Mesenchymal stem cell (in vitro differentiated cells and primary cell): ENCODE data around the gene PLPP4.

Experiments used
- DNase-seq: peaks from one replicate; pipeline ENCODE4 v3.0.0-alpha.2; 2013
- H2AFZ ChIP-seq: one replicate; pipeline ENCODE4 v1.6.1; 2013; ENCODE audit warnings: low read depth, mild to moderate bottlenecking, control low read depth, inconsistent platforms, low read length, moderate library complexity
- H2AK5ac ChIP-seq: 2 replicates; pipeline ENCODE4 v1.6.1; 2013; ENCODE audit warnings: low read length, moderate library complexity, mild to moderate bottlenecking, inconsistent platforms; ENCODE audit not compliant: severe bottlenecking
- H2BK120ac ChIP-seq: one replicate; pipeline ENCODE4 v1.6.1; 2013; ENCODE audit warnings: low read depth, mild to moderate bottlenecking, inconsistent platforms, low read length, moderate library complexity
- H2BK12ac ChIP-seq, 2 experiments: one replicate each; pipeline ENCODE4 v1.6.1; 2013; ENCODE audit warnings: inconsistent platforms in 2 of 2, low read length in 2 of 2, mild to moderate bottlenecking in 2 of 2, moderate library complexity in 2 of 2, control low read depth in 1 of 2
- H2BK15ac ChIP-seq: one replicate; pipeline ENCODE4 v1.6.1; 2013; ENCODE audit warnings: mild to moderate bottlenecking, low read depth, inconsistent platforms; ENCODE audit not compliant: poor library complexity, severe bottlenecking
- H2BK5ac ChIP-seq: 2 replicates; pipeline ENCODE4 v1.6.1; 2013; ENCODE audit warnings: low read depth, mild to moderate bottlenecking, low read length, control low read depth, inconsistent platforms; ENCODE audit not compliant: poor library complexity, severe bottlenecking
- H3K14ac ChIP-seq, 2 experiments: one replicate each; pipeline ENCODE4 v1.6.1; 2013; ENCODE audit warnings: inconsistent platforms in 2 of 2, low read length in 2 of 2, control low read depth in 1 of 2, mild to moderate bottlenecking in 1 of 2, moderate library complexity in 1 of 2
- H3K18ac ChIP-seq, 2 experiments: one replicate each; pipeline ENCODE4 v1.6.1; 2013; ENCODE audit warnings: inconsistent platforms in 2 of 2, low read length in 2 of 2, control low read depth in 1 of 2, low read depth in 1 of 2, mild to moderate bottlenecking in 1 of 2
- H3K23ac ChIP-seq, 2 experiments: one replicate each; pipeline ENCODE4 v1.6.1; 2013; ENCODE audit warnings: inconsistent platforms in 2 of 2, low read length in 2 of 2, mild to moderate bottlenecking in 2 of 2, moderate library complexity in 2 of 2, control low read depth in 1 of 2
- H3K27ac ChIP-seq: 2 replicates; pipeline ENCODE4 v1.5.1; 2013; ENCODE audit warnings: mild to moderate bottlenecking, moderate library complexity, low read length, control low read depth, inconsistent platforms; ENCODE audit not compliant: poor library complexity, severe bottlenecking
- H3K27me3 ChIP-seq, 2 experiments: 2 replicates each; pipeline versions ENCODE4 v1.6.1 to v1.7.0; 2013; ENCODE audit warnings: low read length in 2 of 2, mild to moderate bottlenecking in 2 of 2, moderate library complexity in 2 of 2, control low read depth in 1 of 2, inconsistent platforms in 1 of 2; ENCODE audit not compliant: control insufficient read depth in 1 of 2, insufficient read depth in 1 of 2
- H3K36me3 ChIP-seq, 2 experiments: 2 replicates each; pipeline versions ENCODE4 v1.6.1 to v1.7.0; 2013; ENCODE audit warnings: low read length in 2 of 2, control low read depth in 1 of 2, inconsistent platforms in 1 of 2, low read depth in 1 of 2, mild to moderate bottlenecking in 1 of 2; ENCODE audit not compliant: insufficient read depth in 2 of 2, control insufficient read depth in 1 of 2
- H3K4ac ChIP-seq, 2 experiments: one replicate each; pipeline ENCODE4 v1.6.1; 2013; ENCODE audit warnings: inconsistent platforms in 2 of 2, low read length in 2 of 2, mild to moderate bottlenecking in 2 of 2, moderate library complexity in 2 of 2, control low read depth in 1 of 2, low read depth in 1 of 2
- H3K4me1 ChIP-seq: 2 replicates; pipeline ENCODE4 v1.6.1; 2013; ENCODE audit warnings: low read depth, low read length, control low read depth; ENCODE audit not compliant: control insufficient read depth, insufficient read depth
- H3K4me2 ChIP-seq: 2 replicates; pipeline ENCODE4 v1.6.1; 2013; ENCODE audit warnings: low read length, mild to moderate bottlenecking, inconsistent platforms; ENCODE audit not compliant: poor library complexity, severe bottlenecking
- H3K4me3 ChIP-seq, 2 experiments: 2 replicates each; pipeline versions ENCODE4 v1.5.1 to v1.7.0; 2013; ENCODE audit warnings: low read length in 2 of 2, mild to moderate bottlenecking in 2 of 2, control low read depth in 1 of 2, low read depth in 1 of 2; ENCODE audit not compliant: insufficient read depth in 1 of 2
- H3K79me1 ChIP-seq: replicated peaks from 2 replicates; pipeline ENCODE4 v1.6.1; 2013; ENCODE audit warnings: mild to moderate bottlenecking, control low read depth, low read length, inconsistent platforms; ENCODE audit not compliant: poor library complexity, severe bottlenecking
- H3K9ac ChIP-seq: 2 replicates; pipeline ENCODE4 v1.7.0; 2013; ENCODE audit warnings: mild to moderate bottlenecking, low read length, moderate library complexity
- H3K9me3 ChIP-seq: 2 replicates; pipeline ENCODE4 v1.7.0; 2013; ENCODE audit warnings: mild to moderate bottlenecking, low read length; ENCODE audit not compliant: control insufficient read depth
- H4K8ac ChIP-seq: one replicate; pipeline ENCODE4 v1.6.1; 2013; ENCODE audit warnings: inconsistent platforms, mild to moderate bottlenecking, low read length, moderate library complexity
- H4K91ac ChIP-seq: one replicate; pipeline ENCODE4 v1.6.1; 2013; ENCODE audit warnings: mild to moderate bottlenecking, low read length, inconsistent platforms
- WGBS: methylation state at CpG from one replicate; pipeline ENCODE4 v1.1.7; 2013; ENCODE audit warnings: mixed read lengths; 5-methylcytosine and 5-hydroxymethylcytosine counted together

Gene PLPP4

DNA sequence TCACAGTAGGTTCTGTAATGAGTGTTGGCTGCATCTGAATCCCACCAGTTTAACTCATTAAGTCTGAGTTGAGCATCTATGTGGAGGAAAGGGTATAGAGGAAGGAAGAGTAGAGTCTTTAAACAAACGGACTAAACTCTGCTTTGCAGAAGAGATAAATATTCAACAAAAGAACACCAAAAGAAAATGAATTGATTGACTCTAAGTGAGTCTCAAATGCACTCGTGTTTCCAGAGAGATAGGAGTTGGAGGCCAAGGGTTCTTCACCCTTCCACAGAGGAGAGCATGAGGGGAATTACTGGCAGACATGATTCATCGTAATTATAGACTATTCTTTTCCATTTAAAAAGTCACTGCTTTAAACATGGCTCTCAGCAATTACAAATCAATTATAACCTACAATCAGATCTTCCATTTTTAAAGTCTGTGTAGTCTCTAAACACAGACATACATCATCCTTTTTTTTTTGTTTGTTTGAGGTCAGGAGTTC, 56.3 kb downstream of the PLPP4 start:
- Histone ChIP-seq H3K9me3 (peaks cover 4% of the 10 kb centered on the region), H3K27ac (no peak overlapping the region), H2AK5ac (no peak overlapping the region), H2BK5ac (no peak overlapping the region), H2BK15ac (no peak overlapping the region), H3K4ac (no peak overlapping the region), H3K4me2 (no peak overlapping the region), H3K9ac (no peak overlapping the region), H2BK12ac (no peak overlapping the region), H3K27me3 (no peaks in the 10 kb centered on the region), H3K23ac (no peak overlapping the region), H3K4me1 (no peaks in the 10 kb centered on the region), H2AFZ (no peak overlapping the region), H3K18ac (no peak overlapping the region), H3K14ac (no peak overlapping the region), H3K4me3 (no peak overlapping the region), H4K91ac (no peak overlapping the region), H3K36me3 (no peaks in the 10 kb centered on the region), H3K79me1 (no peaks in the 10 kb centered on the region), H4K8ac (no peak overlapping the region), H2BK120ac (no peak overlapping the region)
- WGBS: no CpG with 5 or more reads among the region's 3 CpGs
- DNase-seq: no peak

DNA sequence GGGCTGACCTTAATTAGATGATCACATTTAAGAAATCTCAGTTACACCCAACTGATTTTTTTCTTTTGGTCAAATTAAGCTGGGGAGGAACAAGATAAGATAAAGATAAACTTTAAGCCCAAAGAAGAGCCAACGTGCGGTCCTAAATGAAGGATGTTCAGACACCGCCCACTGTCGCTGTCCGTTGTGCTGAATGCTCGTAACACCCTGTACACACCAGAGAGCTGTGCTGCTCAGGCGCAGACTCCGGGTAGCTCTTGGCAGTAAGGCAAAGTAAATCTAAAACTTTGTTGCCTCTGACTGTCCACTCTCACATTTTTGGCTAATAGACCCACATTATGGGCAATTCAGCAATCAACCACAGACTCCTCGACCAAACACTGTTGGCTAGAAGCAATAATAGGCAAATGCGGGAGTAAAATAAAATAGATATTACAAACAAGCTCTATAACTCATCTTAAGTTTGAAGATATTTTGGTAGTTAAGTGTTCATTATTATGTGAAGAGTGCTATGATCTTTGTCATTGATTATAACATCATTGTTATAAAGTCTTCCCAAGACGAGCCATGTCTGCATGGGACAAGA, 57.1 kb downstream of the PLPP4 start:
- Histone ChIP-seq H3K9me3 (peaks cover 4% of the 10 kb centered on the region), H2BK15ac (no peak overlapping the region), H2BK120ac (no peak overlapping the region), H2BK5ac (no peak overlapping the region), H3K14ac (no peak overlapping the region), H4K8ac (no peak overlapping the region), H3K9ac (no peak overlapping the region), H3K27ac (no peak overlapping the region), H3K18ac (no peak overlapping the region), H3K4me2 (no peak overlapping the region), H3K36me3 (no peaks in the 10 kb centered on the region), H3K4me3 (no peak overlapping the region), H3K4ac (no peak overlapping the region), H3K4me1 (no peaks in the 10 kb centered on the region), H2AFZ (no peak overlapping the region), H3K23ac (no peak overlapping the region), H3K79me1 (no peaks in the 10 kb centered on the region), H2BK12ac (no peak overlapping the region), H2AK5ac (no peak overlapping the region), H3K27me3 (no peaks in the 10 kb centered on the region), H4K91ac (no peak overlapping the region)
- DNase-seq: peak; percentile 22
- WGBS: 38% methylated on average over 9 of the region's 11 CpGs

DNA sequence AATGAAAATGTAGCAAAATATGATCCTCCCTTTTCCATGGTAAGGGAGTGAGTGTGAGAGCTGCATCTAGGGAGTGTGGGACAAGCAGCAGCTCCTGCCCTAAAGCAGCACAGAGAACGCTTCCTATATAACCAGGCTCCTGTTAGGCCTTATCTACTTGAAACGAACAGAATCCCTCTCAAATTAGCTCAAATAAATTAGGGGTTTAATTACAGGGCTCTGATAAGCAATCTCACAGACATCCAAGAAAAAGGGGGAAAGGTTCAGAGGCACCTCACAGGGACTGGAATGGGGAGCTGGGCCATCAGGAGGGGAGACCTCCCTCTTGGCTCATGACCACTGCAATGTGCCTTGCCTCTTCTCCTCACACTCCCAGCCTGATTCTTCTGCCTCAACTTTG, 57.9 kb downstream of the PLPP4 start:
- Histone ChIP-seq H2BK12ac (no peak overlapping the region), H3K4me1 (no peaks in the 10 kb centered on the region), H3K9me3 (peaks cover 4% of the 10 kb centered on the region), H2AFZ (no peak overlapping the region), H3K4ac (no peak overlapping the region), H2BK120ac (no peak overlapping the region), H2BK5ac (no peak overlapping the region), H3K4me2 (no peak overlapping the region), H3K36me3 (no peaks in the 10 kb centered on the region), H3K27ac (no peak overlapping the region), H2AK5ac (no peak overlapping the region), H3K9ac (no peak overlapping the region), H2BK15ac (no peak overlapping the region), H3K27me3 (no peaks in the 10 kb centered on the region), H3K18ac (no peak overlapping the region), H4K91ac (no peak overlapping the region), H3K79me1 (no peaks in the 10 kb centered on the region), H4K8ac (no peak overlapping the region), H3K23ac (no peak overlapping the region), H3K14ac (no peak overlapping the region), H3K4me3 (no peak overlapping the region)
- no CpG with 5 or more reads among the region's 2 CpGs for WGBS
- no peak for DNase-seq

DNA sequence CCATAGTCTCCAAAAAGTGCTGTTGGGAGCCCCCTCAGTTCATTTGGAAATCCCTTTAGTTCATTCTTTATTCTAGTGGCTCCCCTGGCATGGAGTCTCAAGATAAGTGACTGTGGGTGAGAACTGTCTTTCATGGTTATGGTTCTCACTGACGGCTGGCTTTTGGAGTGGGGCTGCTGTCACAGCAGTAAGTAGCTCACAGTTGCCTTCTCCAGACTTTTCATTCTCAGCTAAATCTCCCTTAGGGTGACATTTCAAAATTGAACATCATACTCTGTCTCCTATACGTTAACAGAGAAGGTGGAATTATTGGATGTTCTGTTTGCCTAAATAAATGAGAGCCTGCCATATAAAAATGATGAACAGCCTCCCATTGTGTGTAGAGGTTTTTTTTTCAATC, 58.7 kb downstream of the PLPP4 start:
- no peak overlapping the region for H2BK5ac ChIP-seq
- H2BK15ac ChIP-seq: no peak overlapping the region
- no peak overlapping the region for H2BK120ac ChIP-seq
- WGBS: 60% methylated on average over 1 of the region's 2 CpGs
- no peak overlapping the region for H3K14ac ChIP-seq
- H3K23ac ChIP-seq: no peak overlapping the region
- H3K4ac ChIP-seq: no peak overlapping the region
- H3K18ac ChIP-seq: no peak overlapping the region
- no peak overlapping the region for H3K9ac ChIP-seq
- H3K4me3 ChIP-seq: no peak overlapping the region
- H3K4me1 ChIP-seq: no peaks in the 10 kb centered on the region
- H2AFZ ChIP-seq: no peak overlapping the region
- H3K4me2 ChIP-seq: no peak overlapping the region
- no peaks in the 10 kb centered on the region for H3K27me3 ChIP-seq
- DNase-seq: no peak
- H3K9me3 ChIP-seq: peaks cover 3% of the 10 kb centered on the region
- no peaks in the 10 kb centered on the region for H3K36me3 ChIP-seq
- H2AK5ac ChIP-seq: no peak overlapping the region
- no peak overlapping the region for H4K91ac ChIP-seq
- H4K8ac ChIP-seq: no peak overlapping the region
- no peaks in the 10 kb centered on the region for H3K79me1 ChIP-seq
- H2BK12ac ChIP-seq: no peak overlapping the region
- no peak overlapping the region for H3K27ac ChIP-seq
